Stimulated activated CD4-positive, alpha-beta T cell treated with anti-CD3 and anti-CD28 coated beads, TNF-alpha, amount 100 ng/mL, for 24 hours (primary cell): ENCODE results near the gene LINC00237.
A peak's percentile ranks its signal among the peaks of the same experiment; 100 is the strongest.

Source experiments
- DNase-seq, 3 experiments: peaks; one replicate each; pipeline ENCODE4 v3.0.0-alpha.2; 2020; ENCODE audit warnings: low read depth in 3 of 3

The LINC00237 gene

DNA sequence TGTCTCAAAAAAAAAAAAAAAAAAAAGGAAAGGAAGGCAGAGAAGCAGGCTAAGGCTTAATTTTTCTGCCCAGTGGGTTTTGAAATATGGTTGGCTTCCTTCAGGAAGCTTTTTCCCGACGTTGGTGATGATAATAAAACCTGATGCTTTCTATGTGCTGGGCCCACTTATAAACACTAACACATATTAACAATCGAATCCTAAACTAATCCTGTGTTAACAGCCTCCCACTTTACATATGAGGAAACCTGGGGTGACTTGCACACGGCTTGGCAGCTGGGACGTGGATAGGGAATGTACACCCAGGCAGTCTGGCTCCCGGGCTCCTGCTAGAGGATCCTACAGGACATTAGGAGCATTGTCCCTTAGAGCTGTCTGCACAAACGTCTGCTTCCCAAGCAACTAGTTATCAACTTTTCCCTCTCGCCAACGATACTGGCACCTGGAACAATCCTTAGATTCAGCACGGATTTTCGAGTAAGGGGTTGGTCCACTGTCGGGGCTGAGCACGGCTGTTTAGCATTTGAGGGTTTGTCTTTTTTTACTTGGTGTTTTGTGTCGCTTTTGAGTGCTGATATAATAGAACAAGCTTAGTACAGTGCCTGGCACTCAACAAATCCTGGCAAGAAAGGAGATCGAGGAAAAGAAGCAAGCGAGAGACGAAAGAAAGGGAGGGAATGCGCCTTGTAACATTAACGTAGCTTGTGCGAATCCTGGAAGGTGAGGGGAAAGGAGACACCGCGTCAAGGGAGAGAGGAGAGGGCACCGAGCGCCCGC lies 19.1 kb upstream of the LINC00237 start:
- DNase-seq, result no peak

DNA sequence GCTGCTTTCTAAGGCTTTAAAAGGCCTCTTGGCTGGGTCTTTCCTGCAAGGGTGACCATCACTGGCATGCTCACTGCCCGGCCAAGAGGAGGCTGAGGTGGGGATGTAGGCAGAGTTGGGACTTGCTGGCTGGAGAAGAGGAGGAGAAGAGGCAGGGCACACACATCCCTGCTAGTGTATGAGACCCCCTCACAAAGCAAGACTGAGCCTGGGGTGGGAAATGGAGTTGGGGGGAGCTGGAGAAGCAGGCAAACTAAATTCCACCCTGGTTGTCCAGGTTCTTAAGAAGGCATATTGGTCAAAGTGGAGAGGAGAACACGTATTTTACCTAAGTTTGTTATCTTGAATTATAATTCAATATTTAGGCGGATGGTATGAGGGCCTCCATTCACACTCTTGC lies 18.0 kb upstream of the LINC00237 start:
- no peak for DNase-seq

DNA sequence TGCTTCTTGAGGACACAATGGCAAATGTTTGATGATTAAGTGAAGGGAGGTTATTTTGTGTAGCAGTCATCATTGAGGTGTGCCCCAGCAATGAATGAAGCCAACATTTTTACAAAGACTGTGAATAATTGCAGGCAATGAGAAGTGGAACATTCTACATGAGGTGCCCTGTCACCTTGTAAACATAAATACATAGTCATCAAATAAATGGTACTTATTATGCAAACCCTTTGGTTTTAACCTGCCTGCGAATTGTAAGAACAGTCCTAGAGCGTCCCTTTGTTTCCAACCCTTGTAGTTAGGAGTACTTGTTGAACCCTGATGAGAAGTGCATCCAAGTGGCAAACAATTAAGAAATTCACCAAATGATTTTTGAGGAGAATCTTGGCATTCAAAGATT lies 12.6 kb upstream of the LINC00237 start:
- DNase-seq, result no peak

DNA sequence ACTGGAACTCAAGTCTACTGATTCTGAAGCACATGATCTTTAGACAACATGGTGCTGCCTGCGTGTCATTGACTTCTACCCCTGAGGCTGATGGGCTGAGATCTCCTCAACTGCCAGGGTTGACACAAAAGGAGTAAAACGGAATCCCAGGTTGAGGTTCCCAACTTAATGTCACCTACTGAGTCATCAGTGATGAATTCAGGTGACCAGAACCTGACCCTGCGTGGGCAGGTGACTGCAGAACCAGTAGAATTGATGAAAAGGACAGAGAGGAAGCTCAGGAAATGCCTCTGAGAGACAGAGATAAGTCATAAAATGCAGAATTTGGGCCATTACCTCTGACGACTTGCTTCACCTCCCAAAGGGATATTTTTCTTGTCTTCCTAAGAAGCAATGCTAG lies 12.0 kb upstream of the LINC00237 start:
- DNase-seq, result no peak

DNA sequence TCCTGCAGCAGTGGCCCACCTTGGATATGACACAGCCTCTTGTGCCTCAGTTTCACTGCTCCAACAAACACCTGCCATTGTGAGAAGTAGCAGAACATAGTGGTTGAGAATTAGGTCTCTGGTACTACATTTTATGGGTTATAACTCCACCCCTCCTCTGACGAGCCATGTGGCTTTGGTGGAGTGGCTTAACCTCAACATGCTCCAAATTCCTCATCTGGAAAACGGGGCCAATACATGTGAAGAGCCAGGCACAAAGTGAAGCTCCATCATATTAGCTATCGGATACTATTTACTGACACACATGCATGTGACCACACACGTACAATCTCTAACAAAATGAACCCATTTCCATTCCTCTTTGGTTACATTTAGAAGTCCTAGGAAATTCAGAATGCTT lies 11.4 kb upstream of the LINC00237 start:
- DNase-seq, result no peak

DNA sequence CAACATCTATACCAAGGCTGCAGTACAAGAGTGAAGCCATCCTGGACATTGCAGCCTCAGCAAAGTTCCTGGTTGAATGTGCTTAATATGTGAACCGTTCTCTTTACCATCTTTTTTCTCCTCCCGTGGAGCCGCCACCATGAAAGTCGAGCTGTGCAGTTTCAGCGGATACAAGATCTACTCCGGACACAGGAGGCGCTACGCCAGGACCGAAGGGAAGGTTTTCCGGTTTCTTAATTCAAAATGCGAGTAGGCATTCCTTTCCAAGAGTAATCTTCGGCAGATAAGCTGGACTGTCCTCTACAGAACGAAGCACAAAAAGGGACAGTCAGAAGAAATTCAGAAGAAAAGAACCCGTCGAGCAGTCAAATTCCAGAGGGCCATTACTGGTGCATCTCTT lies 8.4 kb upstream of the LINC00237 start:
- no peak for DNase-seq

DNA sequence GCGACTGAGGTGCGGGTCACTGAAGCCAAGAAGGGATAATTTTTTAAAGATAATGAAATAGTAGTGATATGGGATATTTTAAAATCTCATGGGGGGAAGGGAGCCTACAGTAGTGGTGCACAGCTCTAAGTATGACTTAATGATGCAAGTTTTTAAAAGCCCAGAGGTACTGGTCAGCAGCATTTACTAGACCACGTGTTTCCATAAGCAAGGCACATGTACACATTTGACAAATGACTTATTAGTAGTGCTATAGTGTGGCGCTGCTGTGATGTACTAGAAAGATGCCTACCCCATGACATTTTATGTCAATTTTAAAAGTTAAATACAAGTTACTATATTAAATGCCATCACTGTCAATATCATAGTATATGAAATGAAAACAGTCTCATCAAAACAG lies 7.5 kb upstream of the LINC00237 start:
- no peak for DNase-seq

DNA sequence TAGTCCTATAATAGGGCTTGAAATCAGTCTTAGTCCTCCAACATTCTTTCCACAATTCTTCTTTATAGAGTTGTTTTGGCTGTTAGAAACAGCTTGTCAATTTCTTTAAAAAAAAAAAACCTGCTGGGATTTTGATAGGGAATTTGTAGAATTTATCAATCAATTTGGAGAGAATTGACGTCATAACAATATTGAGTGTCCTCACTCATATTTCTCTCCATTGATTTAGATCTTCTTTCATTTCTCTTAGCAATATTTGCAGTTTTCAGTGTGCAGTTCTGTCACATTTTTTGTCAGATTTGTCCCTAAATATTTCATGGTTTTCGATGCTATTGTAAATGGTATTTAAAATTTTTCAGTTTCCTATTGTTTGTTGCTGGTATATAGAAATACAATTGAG lies 5.3 kb upstream of the LINC00237 start:
- no peak for DNase-seq

DNA sequence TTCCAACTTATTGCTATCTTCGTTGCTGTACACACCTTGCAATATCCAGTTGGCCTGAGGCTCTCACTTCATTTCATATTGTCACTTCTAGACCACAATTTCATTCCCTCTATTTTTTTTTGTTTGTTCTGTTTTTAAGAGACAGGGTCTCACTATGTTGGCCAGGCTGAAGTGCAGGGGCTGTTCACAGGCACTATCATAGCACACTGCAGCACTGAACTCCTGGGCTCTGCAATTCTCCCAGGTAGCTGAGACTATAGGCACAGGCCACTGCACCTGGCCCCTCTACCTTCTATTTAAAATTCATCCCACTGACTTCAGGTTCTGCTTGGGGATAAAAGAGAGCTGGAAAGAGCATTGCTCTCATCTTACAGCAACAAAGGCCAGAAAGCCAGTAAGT lies 4.7 kb upstream of the LINC00237 start:
- no peak for DNase-seq

DNA sequence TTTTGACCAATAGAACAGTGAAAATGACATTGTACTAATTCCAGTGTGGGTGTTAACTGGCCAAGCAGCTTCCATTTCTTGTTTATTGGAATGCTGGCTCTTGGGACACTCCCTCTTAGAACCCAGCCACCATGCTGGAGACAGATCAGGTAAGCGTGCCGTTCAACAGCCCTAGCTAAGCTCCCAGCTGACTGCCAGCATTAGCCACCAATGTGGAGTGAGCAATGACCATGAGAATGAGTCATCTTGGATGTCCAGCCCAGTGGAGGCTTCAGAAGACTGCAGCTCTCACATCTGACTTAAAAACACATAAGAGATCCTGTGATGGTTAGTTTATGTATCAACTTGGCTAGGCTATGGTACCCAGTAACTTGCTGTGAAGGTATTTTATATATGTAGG lies 3.0 kb upstream of the LINC00237 start:
- DNase-seq, result no peak

DNA sequence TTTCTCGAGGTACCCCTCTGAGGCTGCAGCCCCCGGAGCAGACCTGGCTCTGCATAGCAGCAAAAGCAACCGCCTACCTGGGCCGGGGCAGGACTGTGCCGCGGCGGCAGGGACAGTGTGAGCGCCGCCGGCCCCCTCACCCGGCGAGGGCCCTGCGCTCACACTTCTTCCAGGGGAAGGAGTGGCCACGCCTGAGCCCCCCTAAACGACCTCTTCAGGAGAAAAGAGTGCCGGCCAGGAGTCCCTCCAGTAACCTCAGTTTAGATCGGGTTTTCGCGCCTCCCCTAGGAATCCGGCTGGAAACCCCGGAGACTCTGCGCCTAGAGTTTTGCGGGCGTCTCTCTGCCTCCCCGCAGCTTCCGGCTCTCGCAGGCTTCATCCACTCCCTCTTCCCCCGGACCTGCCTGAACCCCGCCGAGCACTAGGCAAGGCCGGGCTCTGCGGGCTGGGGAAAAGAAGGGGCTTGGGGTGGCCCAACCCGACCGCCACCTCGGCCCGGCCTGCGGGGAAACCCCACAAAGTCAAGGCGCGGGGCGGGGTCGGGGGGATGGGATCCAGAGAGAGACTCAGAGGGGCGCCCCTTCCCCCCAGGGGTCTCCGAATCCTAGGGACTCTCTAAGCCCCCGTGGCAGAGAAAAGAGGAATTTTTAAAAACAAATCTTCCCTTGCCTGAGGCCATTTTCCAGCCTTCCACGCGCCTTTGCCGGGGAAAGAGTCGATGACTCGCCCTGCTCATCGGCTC lies 558 bp downstream of the LINC00237 start:
- no peak for DNase-seq

DNA sequence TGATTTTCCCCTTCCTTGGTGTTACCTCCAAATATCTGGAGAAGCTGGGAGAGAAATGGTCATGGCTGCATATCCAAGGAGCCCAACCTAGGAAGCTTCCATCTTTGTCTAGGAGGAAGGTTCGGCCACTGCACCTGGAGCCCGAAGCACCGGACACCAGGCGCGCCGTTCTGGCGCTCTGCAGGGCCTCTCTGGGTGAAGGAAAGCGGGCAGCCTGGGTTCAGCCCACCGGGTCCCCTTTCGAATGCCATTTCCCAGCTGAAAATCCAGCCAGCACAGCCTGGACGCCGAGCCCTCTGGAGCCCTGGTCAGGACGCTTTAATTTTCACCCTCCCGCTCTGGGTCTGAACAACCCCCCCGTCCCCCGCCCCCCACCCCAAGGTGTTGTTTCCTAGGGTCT lies 1.2 kb downstream of the LINC00237 start:
- DNase-seq, result no peak

DNA sequence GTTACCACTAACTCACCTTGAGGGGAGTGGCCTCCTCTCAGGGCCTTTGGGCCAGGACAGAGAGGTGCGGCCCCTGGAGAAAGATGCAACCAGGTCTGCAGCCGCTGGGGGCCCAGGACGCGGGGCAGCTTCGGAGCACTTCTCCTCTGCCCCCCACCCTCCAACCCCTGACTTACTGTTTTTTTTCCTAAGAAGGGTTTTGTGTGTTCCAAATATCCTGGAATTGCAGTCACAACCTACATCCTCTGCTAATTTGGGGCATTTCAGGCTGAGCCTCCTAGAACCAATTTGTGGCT lies 1.7 kb downstream of the LINC00237 start:
- no peak for DNase-seq

DNA sequence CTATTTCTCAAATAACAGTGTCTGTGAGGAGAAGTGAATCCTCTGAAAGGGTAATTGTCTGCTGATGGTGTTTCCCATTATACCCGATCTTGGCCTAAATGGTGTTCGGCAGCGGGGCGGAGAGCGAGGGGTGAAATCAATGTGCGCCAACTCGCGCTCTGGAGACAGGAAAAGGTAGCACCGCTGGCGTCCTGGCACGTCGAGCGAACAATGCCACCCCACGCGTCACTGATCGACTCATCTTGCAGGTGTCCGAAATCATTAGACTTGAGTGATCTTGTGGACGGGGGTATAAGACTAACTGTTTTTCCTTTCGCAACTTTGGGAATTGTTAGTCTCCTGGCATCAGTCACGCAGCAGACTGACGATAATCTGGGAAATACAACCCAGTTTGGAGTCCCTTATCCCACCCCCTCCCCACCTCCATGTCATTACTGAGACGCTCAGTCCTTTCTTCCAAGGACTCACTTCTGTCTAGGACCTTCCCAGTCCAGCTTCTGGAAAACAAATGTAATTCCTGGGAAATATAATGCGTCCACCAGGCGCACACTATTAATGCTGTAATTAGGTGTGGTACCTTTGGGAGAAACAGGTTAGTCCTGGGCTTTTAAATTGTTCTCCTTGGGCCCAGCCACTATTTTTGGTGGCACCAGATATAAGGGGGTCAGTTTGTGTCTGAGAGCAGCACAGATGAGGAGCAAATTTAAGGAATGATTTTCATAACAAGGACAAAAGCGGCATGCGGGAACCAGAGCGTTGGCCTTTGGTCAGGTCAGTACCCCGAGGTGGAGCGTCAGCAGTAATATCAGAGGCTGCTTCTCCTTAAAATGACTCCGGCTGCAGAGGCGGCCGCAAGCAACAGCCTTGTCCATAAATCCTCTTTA lies 2.3 kb downstream of the LINC00237 start:
- DNase-seq, result no peak

DNA sequence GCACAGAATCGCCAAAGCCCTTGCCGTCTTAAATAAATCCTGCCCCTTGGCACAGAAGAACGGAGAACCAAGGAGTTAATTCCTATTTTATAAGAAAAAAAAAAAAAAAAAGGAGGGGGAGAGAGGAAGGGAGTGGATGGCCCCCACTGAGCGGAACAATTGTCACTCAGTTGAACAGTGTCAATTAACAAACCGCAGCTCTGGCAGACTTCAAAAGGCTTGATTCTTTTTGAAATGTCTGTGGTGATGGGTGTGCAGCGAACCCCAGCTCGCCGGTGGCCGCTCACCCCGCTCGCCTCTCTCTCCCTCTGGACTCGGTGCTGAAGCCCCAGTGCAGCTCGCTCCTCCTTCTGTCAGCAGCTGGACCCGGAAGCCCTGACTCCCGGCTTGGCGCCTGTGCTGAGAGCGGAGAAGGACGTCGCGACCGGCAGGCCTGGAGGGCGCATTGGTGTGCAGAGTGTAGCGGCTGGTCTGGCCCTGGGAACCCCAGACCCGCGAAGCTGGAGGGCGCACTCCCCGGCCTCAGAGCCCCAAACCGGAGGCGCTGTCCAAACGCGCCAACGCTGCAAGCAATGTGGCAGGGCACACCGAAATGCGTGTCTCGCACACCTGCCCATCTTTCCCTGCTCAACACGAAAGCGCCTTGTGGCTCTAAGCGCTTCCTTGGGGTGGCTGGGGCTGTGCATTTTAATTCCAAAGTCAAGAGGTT lies 3.4 kb downstream of the LINC00237 start:
- no peak for DNase-seq

DNA sequence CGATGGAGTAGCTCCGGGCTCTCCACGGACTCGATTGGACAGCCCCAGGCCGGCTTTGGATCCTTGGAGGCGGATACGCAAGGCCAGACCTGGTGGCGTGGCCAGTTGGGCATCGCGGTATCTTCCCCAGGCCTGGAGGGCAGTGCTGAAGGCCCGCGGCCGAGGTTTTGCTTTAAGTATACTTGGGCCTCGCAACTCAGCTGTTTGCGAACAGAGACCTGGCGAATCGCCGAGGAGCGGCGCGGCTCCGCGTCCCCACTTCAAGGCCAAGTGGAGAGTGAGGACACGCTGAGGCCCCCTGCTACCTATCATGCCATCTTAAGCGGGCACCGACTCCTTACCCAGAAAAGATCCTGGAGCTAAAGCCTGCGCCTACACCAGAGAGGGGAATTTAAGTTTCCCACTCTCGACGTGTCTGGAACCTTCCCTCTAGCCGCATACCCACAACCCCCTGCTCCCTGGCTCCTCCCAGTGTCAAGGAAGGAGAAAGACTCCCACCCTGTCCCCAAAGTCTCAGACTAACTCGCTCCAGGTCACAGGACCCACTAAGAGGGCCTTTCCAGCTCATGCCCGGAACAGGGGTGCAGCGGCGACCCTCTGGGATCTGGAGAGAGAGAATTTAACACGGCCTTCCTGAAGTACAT lies 4.1 kb downstream of the LINC00237 start:
- DNase-seq, result no peak

DNA sequence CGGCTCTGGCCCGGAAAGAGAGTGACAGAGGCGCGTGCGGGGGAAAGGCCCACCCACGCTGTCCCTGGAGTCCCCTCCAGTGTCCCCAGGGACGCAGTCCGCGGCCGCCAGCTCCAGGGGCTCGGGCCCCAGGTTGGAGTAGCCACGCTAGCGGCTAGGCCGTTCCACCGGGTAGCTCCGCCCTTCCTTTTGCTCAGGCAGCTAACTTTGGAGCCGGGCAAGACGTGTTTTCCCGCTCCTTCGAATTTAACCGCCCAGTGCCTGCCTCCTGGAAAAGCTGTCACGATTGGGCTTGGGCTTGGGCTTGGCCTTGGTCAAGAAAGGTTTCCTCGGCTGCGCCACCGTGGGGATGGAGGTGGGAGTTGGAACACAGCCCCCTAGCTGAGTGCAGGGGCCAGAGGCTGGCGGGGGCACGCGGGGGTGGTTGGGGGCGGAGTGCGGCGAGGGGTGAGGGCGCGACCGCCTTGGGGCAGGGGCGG lies 4.7 kb downstream of the LINC00237 start:
- DNase-seq, result no peak

DNA sequence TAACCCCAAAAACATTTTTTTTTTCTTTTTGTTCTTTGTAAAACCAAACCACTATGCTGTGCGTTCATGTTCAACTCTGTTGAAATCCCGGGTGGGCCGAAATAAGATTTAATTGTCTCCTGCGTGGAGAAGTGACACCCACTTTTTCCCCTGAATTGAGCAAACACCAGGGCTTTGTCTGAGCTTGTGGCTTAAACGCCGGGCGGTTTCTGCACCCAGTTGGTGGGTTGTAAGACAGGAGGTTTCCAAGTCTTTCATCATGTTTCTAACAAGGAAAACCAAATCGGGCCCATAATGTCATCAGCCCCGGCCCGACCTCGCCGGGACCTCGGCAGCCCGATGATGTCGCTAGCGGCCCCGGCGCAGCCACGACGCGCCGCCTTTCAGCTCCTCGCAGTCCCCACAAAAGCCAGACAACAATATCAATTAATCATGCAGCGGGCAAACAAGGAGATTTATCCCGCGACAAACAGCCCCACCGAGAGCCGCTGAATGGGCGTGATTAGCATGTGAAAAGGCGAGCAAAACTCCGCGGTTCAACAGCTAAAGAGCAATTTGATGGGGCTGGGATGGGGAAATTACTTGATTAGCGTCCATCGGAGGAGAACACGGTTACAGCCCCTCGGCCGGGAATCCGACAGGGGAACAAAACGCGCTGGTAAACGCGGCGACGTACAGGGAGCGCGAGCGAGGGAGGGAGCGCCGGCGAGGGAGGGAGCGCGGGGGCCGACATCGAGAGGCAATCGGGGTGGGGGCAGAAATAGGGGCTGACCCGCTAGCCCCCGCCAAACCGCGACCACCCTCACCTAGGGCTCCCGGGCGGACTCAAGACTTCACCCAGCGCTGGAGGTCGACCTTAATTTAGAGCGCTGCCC lies 5.3 kb downstream of the LINC00237 start:
- DNase-seq, result no peak

DNA sequence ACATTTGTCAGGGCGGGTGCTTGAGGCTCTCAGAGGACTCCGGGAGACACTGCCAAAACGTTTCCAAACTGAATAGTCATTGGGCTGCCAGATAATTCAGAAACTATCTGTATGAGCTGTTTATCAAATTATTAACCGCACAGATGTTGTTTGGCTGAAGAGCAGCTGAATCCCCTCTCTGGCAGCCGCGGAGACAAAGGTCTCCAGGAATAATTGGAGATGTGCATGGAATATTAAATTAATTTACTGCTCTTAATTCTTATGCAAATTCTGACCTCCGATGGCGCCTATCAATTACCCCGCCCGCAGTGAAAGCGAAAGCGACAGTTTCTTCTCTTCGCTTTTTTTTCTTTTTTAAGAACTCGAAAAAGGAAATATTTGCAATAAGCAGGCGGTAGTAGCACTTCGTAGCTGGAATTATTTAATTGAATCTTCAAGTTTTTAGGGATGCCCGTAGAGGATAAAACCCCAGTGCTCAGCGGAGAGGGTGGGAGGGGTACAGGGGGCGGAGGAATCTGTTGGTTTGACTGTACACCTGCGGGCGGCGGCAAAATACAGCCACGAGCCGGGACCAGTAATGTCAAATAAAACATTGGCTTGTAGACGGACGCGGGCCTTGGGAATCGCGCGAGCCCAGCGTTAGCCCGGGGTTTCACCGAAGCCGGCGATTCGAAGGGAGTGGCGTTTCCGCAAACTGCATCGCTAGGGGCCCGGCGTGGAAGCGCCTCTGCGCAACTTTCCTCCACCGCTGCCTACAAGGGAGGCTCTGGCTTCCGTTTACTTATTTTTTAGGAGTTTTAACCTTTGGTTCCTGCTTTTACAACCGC lies 6.2 kb downstream of the LINC00237 start:
- DNase-seq, result peak in 1 of 3 experiments; percentile 39
